Osteocyte (in vitro differentiated cells): ENCODE results near the gene PHC3. TPM values are rescaled to one million over a fixed set of nuclear protein-coding genes. Genes with fewer than 3 reads are reported as not detected.

ENCODE experiments used
- DNase-seq: peaks from one replicate; pipeline ENCODE4 v3.0.0; 2021; ENCODE audit warnings: mixed read lengths; ENCODE audit not compliant: unreplicated experiment; ENCODE audit errors: extremely low spot score
- H3K27ac Mint-ChIP-seq: one replicate; pipeline ENCODE4 v1.8.0; 2021; ENCODE audit warnings: mild to moderate bottlenecking, mixed read lengths; ENCODE audit not compliant: unreplicated experiment
- H3K27me3 Mint-ChIP-seq: one replicate; pipeline ENCODE4 v1.8.0; 2021; ENCODE audit warnings: mixed read lengths; ENCODE audit not compliant: unreplicated experiment
- H3K36me3 Mint-ChIP-seq: one replicate; pipeline ENCODE4 v1.8.0; 2021; ENCODE audit warnings: mixed read lengths; ENCODE audit not compliant: unreplicated experiment
- H3K4me1 Mint-ChIP-seq: one replicate; pipeline ENCODE4 v1.8.0; 2021; ENCODE audit warnings: mixed read lengths; ENCODE audit not compliant: unreplicated experiment
- H3K4me3 Mint-ChIP-seq: one replicate; pipeline ENCODE4 v1.8.0; 2021; ENCODE audit warnings: mild to moderate bottlenecking, moderate library complexity, mixed read lengths; ENCODE audit not compliant: unreplicated experiment
- H3K9me3 Mint-ChIP-seq: one replicate; pipeline ENCODE4 v1.8.0; 2021; ENCODE audit warnings: mixed read lengths; ENCODE audit not compliant: unreplicated experiment
- CTCF ChIP-seq: fragments of 200-600 bp; sonication (generic); IDR thresholded peaks from 2 replicates; pipeline ENCODE4 v1.5.0; 2021; ENCODE audit warnings: antibody characterized with exemption, mild to moderate bottlenecking, moderate library complexity
- total RNA-seq: library from RNA; stranded (reverse); gene quantifications from 2 replicates; pipeline ENCODE4 v1.2.1, GENCODE V29; 2021

The PHC3 gene
- total RNA-seq, 1 donor from 2014 or later: 52.3 TPM

- H3K27me3 Mint-ChIP-seq: no peaks in the 10 kb centered on the region
These were observed 100.9 kb downstream of the PHC3 start for GRCh38 chr3:170080605-170081004.

GRCh38 chr3:170079536-170080165 is 101.9 kb downstream of the PHC3 start:
- DNase-seq: no peak
- no peak for TF ChIP-seq CTCF

More at GRCh38 chr3:170080605-170081004, 100.9 kb downstream of the PHC3 start:
- H3K4me3 Mint-ChIP-seq: no peak overlapping the region
- H3K9me3 Mint-ChIP-seq: no peaks in the 10 kb centered on the region
- H3K4me1 Mint-ChIP-seq: peaks cover 9% of the 10 kb centered on the region
- DNase-seq: no peak
- H3K27ac Mint-ChIP-seq: no peak overlapping the region
- peaks cover 38% of the 10 kb centered on the region for H3K36me3 Mint-ChIP-seq
- no peak for TF ChIP-seq CTCF

GRCh38 chr3:170078620-170079281 is 102.8 kb downstream of the PHC3 start:
- Mint-ChIP-seq H3K27me3 (no peaks in the 10 kb centered on the region), H3K9me3 (no peaks in the 10 kb centered on the region), H3K4me1 (peaks cover 9% of the 10 kb centered on the region), H3K36me3 (peaks cover 27% of the 10 kb centered on the region), H3K27ac (no peak overlapping the region), H3K4me3 (no peak overlapping the region)
- DNase-seq: no peak
- TF ChIP-seq CTCF: no peak

More at GRCh38 chr3:170079536-170080165, 101.9 kb downstream of the PHC3 start:
- no peaks in the 10 kb centered on the region for H3K9me3 Mint-ChIP-seq
- peaks cover 33% of the 10 kb centered on the region for H3K36me3 Mint-ChIP-seq
- no peak overlapping the region for H3K27ac Mint-ChIP-seq
- peaks cover 9% of the 10 kb centered on the region for H3K4me1 Mint-ChIP-seq
- H3K27me3 Mint-ChIP-seq: no peaks in the 10 kb centered on the region
- no peak overlapping the region for H3K4me3 Mint-ChIP-seq

- TF ChIP-seq CTCF: no peak
- Mint-ChIP-seq H3K27me3 (no peaks in the 10 kb centered on the region), H3K9me3 (peaks cover 3% of the 10 kb centered on the region), H3K27ac (peak overlapping the region; percentile 4), H3K4me1 (peaks cover 9% of the 10 kb centered on the region), H3K4me3 (no peak overlapping the region), H3K36me3 (peaks cover 27% of the 10 kb centered on the region)
- no peak for DNase-seq
These were observed 104.2 kb downstream of the PHC3 start for GRCh38 chr3:170077361-170077760.

- H3K36me3 Mint-ChIP-seq: peaks cover 23% of the 10 kb centered on the region
- H3K27ac Mint-ChIP-seq: no peak overlapping the region
- peaks cover 5% of the 10 kb centered on the region for H3K9me3 Mint-ChIP-seq
- TF ChIP-seq CTCF: no peak
- H3K27me3 Mint-ChIP-seq: no peaks in the 10 kb centered on the region
- H3K4me3 Mint-ChIP-seq: no peak overlapping the region
- peaks cover 9% of the 10 kb centered on the region for H3K4me1 Mint-ChIP-seq
- no peak for DNase-seq
These were observed 104.8 kb downstream of the PHC3 start for GRCh38 chr3:170076715-170077238.
